K562 (cell line): ENCODE data around the gene HSDL1.

Experiments used
- CEBPB ChIP-seq: fragments of 450-650 bp; IDR thresholded peaks from 2 replicates; pipeline ENCODE4 v1.6.1; 2016; ENCODE audit warnings: missing genetic modification characterization, missing compliant biosample characterization
- CHD2 ChIP-seq: IDR thresholded peaks from 2 replicates; pipeline ENCODE4 v1.6.1; 2011; ENCODE audit warnings: low read depth, low read length
- CTCF ChIP-seq, 3 experiments: IDR thresholded peaks in 2 of 3; conservative IDR thresholded peaks in 1 of 3; 2 replicates each; pipeline ENCODE4 v1.5.1; 2011 to 2012; ENCODE audit warnings: low read length in 3 of 3, mild to moderate bottlenecking in 3 of 3, control low read depth in 2 of 3, improper control_type of control experiment in 1 of 3, inconsistent platforms in 1 of 3, low read depth in 1 of 3, mixed read lengths in 1 of 3, moderate library complexity in 1 of 3; ENCODE audit not compliant: insufficient read depth in 2 of 3
- EZH2 ChIP-seq: IDR thresholded peaks from 2 replicates; pipeline ENCODE4 v1.6.1; 2012; ENCODE audit warnings: low read depth, mild to moderate bottlenecking, inconsistent platforms, low read length, borderline replicate concordance
- NCOA2 ChIP-seq, 2 experiments: fragments of 450-650 bp; IDR thresholded peaks; 2 replicates each; pipeline ENCODE4 v1.6.1; 2018; ENCODE audit warnings: mild to moderate bottlenecking in 2 of 2, moderate library complexity in 1 of 2; ENCODE audit not compliant: partially characterized antibody in 2 of 2
- NKRF ChIP-seq: fragments of 450-650 bp; IDR thresholded peaks from 2 replicates; pipeline ENCODE4 v1.6.1; 2016; ENCODE audit warnings: borderline replicate concordance
- RCOR1 ChIP-seq, 2 experiments: IDR thresholded peaks; 2 replicates each; pipeline ENCODE4 v1.6.1; 2012; ENCODE audit warnings: low read depth in 2 of 2, low read length in 2 of 2, borderline replicate concordance in 1 of 2, improper control_type of control experiment in 1 of 2
- TAF1 ChIP-seq: IDR thresholded peaks from 2 replicates; pipeline ENCODE4 v1.6.1; 2011; ENCODE audit warnings: mild to moderate bottlenecking, low read length, moderate library complexity; ENCODE audit not compliant: insufficient read depth, control insufficient read depth, severe bottlenecking; ENCODE audit errors: extremely low read depth
- TF ChIP-seq, protein P1 (sequence below), 2 experiments: fragments of 450-650 bp; formaldehyde crosslinking in 1 of 2; IDR thresholded peaks; 2 replicates each; pipeline versions ENCODE4 v1.4.0 to v1.6.1; 2014 to 2020; ENCODE audit warnings: mild to moderate bottlenecking in 2 of 2, borderline replicate concordance in 1 of 2, low read depth in 1 of 2

DNA sequence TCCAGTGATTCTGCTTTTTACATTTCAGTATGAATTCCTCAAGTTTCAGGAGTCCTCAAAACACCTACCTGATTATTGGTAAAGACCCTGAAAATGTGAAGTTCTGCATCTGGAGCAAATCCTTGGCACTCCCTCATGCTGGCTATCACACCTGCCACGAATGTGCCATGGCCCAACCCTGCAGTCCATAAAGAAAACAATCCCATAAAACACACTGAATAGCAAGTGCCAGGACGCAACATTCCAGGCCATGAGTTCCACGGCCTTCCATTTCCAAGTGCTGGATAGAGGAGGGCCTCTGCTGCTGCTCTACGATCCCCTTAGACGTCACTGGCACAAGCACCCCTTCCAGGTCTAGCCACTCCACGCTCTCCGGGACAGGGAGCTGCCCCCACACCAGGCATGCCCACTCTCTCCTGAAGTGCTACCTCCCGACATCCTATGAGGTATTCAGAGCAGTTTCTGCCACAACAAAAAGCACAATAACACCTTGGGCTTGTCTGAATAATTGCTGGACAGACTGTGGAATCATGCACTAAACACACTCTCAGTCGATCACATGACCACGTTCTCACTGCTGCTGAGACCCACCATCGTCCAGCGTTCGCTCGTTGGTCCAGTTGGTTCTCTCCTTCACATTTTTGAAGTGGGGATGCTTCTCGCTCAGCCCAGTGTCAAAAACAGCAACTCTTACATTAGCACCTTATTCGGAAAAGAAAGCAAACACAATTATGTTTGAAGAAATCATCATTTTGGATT, 51.7 kb downstream of the HSDL1 start:
- TF ChIP-seq CTCF (IDR thresholded peaks at IDR 0.05 in 2 of 3, conservative IDR thresholded peaks at IDR 0.05 in 1 of 3; ENCODE audit: insufficient read depth in 2 of 3, low read depth in 1 of 3, low read length in 3 of 3) = no peak
- TF ChIP-seq CEBPB (tag) = no peak
- TF ChIP-seq, protein P1, sequence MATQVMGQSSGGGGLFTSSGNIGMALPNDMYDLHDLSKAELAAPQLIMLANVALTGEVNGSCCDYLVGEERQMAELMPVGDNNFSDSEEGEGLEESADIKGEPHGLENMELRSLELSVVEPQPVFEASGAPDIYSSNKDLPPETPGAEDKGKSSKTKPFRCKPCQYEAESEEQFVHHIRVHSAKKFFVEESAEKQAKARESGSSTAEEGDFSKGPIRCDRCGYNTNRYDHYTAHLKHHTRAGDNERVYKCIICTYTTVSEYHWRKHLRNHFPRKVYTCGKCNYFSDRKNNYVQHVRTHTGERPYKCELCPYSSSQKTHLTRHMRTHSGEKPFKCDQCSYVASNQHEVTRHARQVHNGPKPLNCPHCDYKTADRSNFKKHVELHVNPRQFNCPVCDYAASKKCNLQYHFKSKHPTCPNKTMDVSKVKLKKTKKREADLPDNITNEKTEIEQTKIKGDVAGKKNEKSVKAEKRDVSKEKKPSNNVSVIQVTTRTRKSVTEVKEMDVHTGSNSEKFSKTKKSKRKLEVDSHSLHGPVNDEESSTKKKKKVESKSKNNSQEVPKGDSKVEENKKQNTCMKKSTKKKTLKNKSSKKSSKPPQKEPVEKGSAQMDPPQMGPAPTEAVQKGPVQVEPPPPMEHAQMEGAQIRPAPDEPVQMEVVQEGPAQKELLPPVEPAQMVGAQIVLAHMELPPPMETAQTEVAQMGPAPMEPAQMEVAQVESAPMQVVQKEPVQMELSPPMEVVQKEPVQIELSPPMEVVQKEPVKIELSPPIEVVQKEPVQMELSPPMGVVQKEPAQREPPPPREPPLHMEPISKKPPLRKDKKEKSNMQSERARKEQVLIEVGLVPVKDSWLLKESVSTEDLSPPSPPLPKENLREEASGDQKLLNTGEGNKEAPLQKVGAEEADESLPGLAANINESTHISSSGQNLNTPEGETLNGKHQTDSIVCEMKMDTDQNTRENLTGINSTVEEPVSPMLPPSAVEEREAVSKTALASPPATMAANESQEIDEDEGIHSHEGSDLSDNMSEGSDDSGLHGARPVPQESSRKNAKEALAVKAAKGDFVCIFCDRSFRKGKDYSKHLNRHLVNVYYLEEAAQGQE (IDR thresholded peaks at IDR 0.05; ENCODE audit: borderline replicate concordance) = no peak
- TF ChIP-seq, protein P1 (CRISPR knock-in tag; IDR thresholded peaks at IDR 0.05; ENCODE audit: low read depth) = no peak
- no peak for TF ChIP-seq NCOA2 (IDR thresholded peaks at IDR 0.05; ENCODE audit: partially characterized antibody in 2 of 2)
- no peak for TF ChIP-seq EZH2
- no peak for TF ChIP-seq RCOR1 (IDR thresholded peaks at IDR 0.05; ENCODE audit: borderline replicate concordance in 1 of 2, low read depth in 2 of 2, low read length in 2 of 2)
- no peak for TF ChIP-seq CHD2
- no peak for TF ChIP-seq NKRF
- TF ChIP-seq TAF1 = no peak
